NOMO-1 (cell line): ENCODE data around the gene BASP1.
"Not testable (repeated sequence)": the region's sequence is repeated elsewhere in the genome, so short reads cannot be mapped to it uniquely, and the experiment has no call there.

Experiments used
- DNase-seq, 2 experiments: peaks; one replicate each; lab custom pipeline; 2025; ENCODE audit not compliant: unreplicated experiment in 2 of 2; lab: John Stamatoyannopoulos, UW

BASP1 gene

GRCh38 chr5:17311811-17312210 is 94.4 kb downstream of the BASP1 start:
- DNase-seq, result not testable (repeated sequence)

- no peak for DNase-seq
Measured at GRCh38 chr5:17312358-17312757, 94.9 kb downstream of the BASP1 start.

GRCh38 chr5:17314907-17315471 is 97.6 kb downstream of the BASP1 start:
- DNase-seq, result peak; percentile 19 to 57

- peak; percentile 26 to 67 for DNase-seq
Measured at GRCh38 chr5:17315710-17316221, 98.3 kb downstream of the BASP1 start.

GRCh38 chr5:17316970-17317459 is 99.6 kb downstream of the BASP1 start:
- peak; percentile 96 to 100 for DNase-seq

- DNase-seq, result peak; percentile 79 to 81
Measured at GRCh38 chr5:17317473-17317872, 100.0 kb downstream of the BASP1 start.

GRCh38 chr5:17319095-17319494 is 101.7 kb downstream of the BASP1 start:
- not testable (repeated sequence) for DNase-seq

GRCh38 chr5:17325770-17326599 is 108.6 kb downstream of the BASP1 start:
- DNase-seq, result no peak
